NCI-H1694 treated with DMSO at 0.1 percent for 48 hours (cell line): Measurements from ENCODE around the gene CCDC88B.
"Not testable (repeated sequence)": the region's sequence is repeated elsewhere in the genome, so short reads cannot be mapped to it uniquely, and the experiment has no call there.

ENCODE experiments used
- DNase-seq: peaks from one replicate; lab custom pipeline; 2025; lab: John Stamatoyannopoulos, UW

The CCDC88B gene

GRCh38 chr11:64305691-64306562 lies 34.1 kb upstream of the CCDC88B start:
- no peak for DNase-seq

GRCh38 chr11:64306563-64306875 lies 33.5 kb upstream of the CCDC88B start:
- DNase-seq, result no peak

GRCh38 chr11:64306876-64307622 lies 33.0 kb upstream of the CCDC88B start:
- DNase-seq, result no peak

GRCh38 chr11:64307795-64308194 lies 32.2 kb upstream of the CCDC88B start:
- DNase-seq, result not testable (repeated sequence)

- no peak for DNase-seq
Measured at GRCh38 chr11:64312947-64313346, 27.1 kb upstream of the CCDC88B start.

GRCh38 chr11:64313491-64314145 lies 26.4 kb upstream of the CCDC88B start:
- DNase-seq, result no peak

- no peak for DNase-seq
Measured at GRCh38 chr11:64314146-64314804, 25.7 kb upstream of the CCDC88B start.

GRCh38 chr11:64314805-64315561 lies 25.0 kb upstream of the CCDC88B start:
- DNase-seq, result no peak

GRCh38 chr11:64315667-64316526 lies 24.1 kb upstream of the CCDC88B start:
- DNase-seq, result not testable (repeated sequence)

GRCh38 chr11:64316672-64317324 lies 23.2 kb upstream of the CCDC88B start:
- DNase-seq, result no peak

- DNase-seq, result peak; percentile 96
Measured at GRCh38 chr11:64317325-64317960, 22.6 kb upstream of the CCDC88B start, which contains the start of gene TRMT112. TRMT112 (minus strand) TSS chr11:64317559; CDS start chr11:64317526, 33 bp downstream.

- peak; percentile 92 for DNase-seq
Measured at GRCh38 chr11:64317961-64318765, 21.8 kb upstream of the CCDC88B start, which contains the start of gene PRDX5. PRDX5 (plus strand) TSS chr11:64318121; CDS start chr11:64318216, 95 bp downstream.

GRCh38 chr11:64318766-64319761 lies 20.9 kb upstream of the CCDC88B start:
- DNase-seq, result no peak

GRCh38 chr11:64320556-64320955 lies 19.4 kb upstream of the CCDC88B start:
- DNase-seq, result no peak

GRCh38 chr11:64321026-64321425 lies 19.0 kb upstream of the CCDC88B start:
- DNase-seq, result no peak

- DNase-seq, result no peak
Measured at GRCh38 chr11:64321533-64321932, 18.5 kb upstream of the CCDC88B start.

GRCh38 chr11:64322925-64323260 lies 17.1 kb upstream of the CCDC88B start:
- no peak for DNase-seq
